DMS114 treated with DMSO at 0.1 percent for 48 hours (cell line): ENCODE results near the gene NCAPD3.

Experiments
- DNase-seq: peaks from one replicate; lab custom pipeline; 2025; ENCODE audit not compliant: unreplicated experiment; lab: John Stamatoyannopoulos, UW

The NCAPD3 gene

GRCh38 chr11:134252346-134253187, 28.8 kb upstream of the NCAPD3 start:
- peak; percentile 35 for DNase-seq

DNA sequence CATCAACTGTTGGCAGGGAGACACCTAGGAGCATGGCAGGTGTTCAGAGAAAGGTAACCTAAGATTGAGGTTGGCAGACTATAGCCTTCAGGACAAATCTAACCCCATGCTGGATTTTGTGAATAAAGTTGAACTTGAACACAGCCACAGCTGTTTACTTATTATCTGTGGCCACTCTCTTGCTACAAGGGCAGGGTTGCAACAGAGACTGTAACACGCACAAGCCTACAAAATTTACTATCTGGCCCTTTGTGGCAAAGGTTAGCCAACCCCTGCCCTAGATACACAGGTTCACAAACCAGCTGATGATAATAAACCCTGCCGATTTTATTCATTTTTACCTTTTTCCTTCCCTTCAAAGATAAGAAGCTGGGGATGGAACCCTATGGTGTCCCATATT, 26.9 kb upstream of the NCAPD3 start:
- no peak for DNase-seq

GRCh38 chr11:134250246-134250645, 26.5 kb upstream of the NCAPD3 start:
- no peak for DNase-seq

DNA sequence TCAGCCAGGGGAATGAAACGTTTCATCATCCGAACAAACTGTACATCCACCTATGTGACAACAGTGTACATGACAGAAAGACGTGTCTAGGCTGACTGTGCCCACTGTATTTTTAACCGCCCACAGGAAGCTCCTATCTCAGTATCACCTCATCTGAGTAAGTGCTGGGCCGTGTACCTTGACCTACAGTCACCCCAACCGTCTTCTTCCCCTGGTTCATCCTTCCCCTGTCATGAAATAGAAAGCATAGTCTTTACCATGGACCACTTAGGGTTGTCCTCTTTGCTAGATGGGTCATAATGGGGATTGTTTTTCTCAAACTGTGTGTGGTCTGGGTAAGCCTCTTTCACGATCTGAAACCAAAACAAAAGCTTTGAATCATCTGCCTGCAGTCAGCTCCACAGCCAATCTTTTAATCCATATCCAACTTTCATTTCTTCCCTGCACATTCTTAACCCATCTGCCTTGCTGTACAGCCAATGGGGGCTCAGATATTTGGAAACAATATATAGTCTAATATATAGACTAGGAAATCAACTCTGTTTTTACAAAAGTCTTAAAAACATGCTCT, 25.2 kb upstream of the NCAPD3 start:
- no peak for DNase-seq

DNA sequence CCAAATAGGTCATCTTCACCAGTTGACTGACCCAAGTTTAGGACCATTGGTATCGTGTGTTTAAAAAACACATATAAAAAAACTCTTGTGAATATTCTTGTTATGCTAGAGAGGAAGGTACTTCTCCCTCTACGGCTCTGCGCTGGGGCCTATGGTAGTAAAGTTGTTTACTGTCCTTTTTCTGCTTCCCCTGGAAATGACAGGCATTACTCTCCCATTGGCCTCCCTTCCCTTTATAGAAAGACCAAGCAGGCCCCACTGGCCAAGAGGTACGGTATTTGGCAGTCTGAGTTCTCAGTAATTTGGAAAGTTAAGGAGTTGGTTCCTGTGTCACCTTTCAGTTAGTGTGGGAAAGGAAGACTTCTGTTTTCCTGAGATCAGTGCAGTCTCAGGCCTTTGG, 22.9 kb upstream of the NCAPD3 start:
- DNase-seq, result no peak

DNA sequence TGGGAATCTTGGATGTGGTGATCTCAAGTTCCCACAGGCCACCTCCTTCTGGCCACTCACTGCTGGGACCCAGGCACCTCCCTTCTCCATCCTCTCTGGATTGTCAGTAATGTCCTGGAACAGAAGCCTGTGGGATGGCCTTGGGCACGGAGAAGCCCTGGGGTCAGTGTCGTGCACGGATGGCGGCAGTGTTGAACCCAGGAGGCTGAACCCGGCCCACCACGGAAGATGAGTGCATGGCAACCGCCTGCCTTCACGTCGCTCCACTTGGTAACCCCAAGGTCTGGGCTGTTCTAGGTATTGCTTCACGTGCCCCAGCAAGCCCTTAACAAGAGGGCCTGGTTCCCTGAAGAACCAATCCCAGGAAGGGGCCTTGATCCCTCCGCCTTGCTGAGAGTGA, 22.3 kb upstream of the NCAPD3 start:
- DNase-seq, result no peak

- no peak for DNase-seq
Observed at GRCh38 chr11:134245434-134245833, 21.7 kb upstream of the NCAPD3 start.

DNA sequence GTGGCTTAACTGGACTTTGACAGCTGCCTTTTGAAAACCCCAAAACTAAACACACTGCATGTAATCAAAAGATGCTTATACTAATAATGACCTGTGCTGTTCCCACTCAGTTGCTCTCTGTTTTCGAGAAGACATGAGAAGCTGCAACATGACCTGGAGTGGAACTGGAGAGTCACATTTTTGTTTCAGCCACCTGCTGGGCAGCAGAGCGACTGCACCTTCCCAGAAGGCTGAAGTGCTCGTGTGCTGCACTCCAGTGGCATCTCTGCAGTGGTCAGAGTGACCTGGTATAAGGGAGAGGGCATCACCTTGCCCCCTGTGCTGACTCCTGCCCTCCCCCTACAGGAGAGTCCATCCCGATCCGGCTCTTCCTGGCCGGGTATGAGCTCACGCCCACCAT, 20.8 kb upstream of the NCAPD3 start:
- DNase-seq, result no peak

- DNase-seq, result no peak
Observed at GRCh38 chr11:134243913-134244312, 20.1 kb upstream of the NCAPD3 start.

DNA sequence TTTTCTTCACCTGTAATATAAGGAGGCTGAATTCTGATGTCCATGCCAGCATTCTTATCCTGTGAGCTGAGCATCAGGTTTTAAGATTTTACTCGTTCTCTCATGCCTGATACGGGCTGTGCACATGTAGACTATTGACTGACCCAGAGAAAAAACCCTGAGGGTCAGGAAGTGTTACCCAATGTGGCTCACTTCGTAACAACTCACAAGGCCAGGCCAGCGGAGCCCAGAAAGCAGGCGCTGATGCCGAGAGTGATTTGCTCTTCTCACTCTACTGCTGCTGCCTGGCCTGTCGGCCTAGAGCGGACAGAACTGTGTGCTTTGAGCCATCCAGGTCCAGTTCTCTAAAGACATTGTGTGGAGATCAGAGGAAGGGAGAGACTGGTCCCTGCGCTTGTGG, 18.6 kb upstream of the NCAPD3 start:
- no peak for DNase-seq

- DNase-seq, result no peak
Observed at GRCh38 chr11:134240592-134240991, 16.8 kb upstream of the NCAPD3 start.

- no peak for DNase-seq
Observed at GRCh38 chr11:134238956-134239355, 15.2 kb upstream of the NCAPD3 start.

DNA sequence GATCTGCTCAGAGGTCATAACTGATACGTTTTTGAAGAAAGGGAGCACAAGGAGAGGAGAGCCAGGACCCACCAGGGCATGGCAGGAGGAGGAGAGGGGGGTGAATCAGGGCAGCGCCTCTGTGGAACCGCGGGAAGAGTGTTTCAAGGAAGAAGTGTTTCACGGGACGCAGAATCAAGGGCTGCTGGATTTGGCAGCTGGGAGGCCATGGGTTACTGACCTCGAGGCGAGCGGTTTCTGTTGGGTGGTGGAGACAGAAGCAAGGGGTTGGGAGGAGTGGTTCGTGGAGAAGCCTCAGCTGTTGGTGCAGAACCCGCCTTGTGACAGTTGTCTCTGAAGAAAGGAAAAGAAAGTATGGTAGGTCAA, 13.8 kb upstream of the NCAPD3 start:
- no peak for DNase-seq

DNA sequence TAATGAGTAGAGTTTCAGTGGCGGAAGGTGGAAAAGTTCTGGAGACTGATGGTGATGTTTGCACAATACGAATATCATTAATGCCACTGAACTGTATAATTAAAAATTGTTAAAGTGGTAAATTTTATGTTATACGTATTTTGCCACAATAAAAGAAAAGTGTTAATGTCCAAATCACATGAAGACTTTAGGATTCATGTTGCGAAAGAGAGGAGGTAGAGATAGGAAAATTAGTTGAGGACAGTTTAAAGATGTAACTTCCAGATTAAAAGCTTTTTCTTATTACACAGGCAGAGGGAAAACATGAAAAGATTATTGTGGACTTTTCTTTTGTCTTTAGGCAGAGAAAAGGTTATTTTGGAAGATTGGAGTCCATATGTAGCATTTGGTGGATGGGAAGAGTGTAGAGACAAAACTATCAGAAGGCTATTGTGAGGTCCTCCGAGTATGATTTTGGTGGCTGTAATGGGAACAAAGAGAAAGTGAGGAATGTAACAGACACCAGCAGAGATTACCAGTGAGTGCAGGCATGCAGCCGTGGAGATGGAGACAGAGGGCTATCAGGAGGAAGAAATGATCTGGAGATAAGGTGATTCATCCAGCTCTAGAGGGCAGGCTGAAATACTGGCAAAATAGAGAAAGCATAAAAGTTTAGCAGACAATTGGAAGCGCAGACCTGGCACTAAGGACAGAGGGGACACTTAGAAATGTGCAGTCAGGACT, 13.2 kb upstream of the NCAPD3 start:
- no peak for DNase-seq

DNA sequence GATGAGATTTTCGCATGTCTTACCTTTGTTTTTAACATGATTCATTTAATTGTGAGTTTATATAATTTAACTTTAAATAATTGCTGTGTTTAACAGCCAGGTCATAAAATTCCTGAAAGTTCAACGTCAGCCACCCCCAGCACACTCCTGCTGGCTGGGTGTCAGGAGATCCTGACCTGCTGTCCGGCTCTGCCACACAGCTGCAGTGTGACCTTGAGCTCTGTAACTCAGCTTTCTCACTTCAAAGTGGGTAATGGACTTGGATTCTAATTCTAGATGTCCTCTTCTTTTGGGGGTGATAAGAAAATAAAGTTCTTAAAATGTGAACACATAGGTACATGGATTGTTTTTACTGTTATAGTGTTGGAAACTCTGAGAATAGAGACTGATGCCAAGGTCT, 11.6 kb upstream of the NCAPD3 start:
- DNase-seq, result no peak

DNA sequence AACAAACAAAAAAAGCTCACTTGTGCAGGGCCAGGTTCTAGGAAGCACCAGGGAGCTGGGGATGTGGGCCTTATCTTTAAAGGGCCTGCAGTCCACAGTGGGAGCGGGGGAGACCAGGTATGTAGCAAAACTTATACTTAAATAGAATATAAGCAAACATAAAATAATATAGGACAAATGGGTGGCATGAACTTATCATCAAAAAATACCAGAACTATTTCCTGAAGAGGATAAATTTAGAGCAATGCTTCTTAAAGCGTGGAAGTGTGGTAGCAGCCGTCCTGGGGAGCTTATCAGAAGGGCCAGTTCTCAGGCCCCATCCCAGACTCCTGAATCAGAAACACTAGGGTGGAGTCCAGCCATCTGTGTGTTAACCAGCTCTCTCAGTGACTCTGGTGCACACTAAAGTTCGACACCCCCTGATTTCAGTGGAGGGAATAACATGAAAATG, 10.0 kb upstream of the NCAPD3 start:
- no peak for DNase-seq

DNA sequence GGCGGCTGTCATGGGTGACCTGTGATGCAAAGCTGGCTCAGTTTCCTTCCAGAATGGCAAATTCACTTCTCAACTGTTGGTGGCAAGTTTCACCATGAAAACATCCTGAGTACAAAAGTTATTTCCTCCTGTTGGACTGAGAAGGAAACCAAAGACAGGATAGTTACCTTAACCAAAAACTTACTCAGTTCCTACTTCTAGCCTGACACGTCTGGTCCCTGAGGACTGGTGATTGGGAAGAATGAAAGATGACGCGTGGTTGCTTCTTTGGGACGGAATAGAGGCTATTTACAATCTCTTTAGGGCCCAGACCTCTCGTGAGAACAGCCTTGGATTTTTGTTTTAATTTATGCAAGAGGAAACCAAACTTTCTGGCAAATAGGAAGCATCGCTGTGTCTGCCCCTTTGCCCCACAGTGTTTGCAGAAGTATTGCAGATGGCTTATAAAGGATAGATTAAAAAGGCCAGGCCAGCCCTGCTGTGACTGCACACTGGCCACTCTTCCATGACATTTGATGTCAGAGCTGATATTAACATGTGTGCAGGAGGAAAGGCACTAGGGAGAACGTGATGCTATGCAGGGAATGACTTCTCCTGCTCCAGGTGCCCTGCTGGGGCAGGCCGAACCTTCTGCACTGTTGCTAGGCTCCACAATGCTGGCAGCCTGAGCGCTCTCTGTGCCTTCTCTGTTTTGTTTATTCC, 8.3 kb upstream of the NCAPD3 start:
- DNase-seq, result no peak

GRCh38 chr11:134230339-134230738, 6.6 kb upstream of the NCAPD3 start:
- no peak for DNase-seq

DNA sequence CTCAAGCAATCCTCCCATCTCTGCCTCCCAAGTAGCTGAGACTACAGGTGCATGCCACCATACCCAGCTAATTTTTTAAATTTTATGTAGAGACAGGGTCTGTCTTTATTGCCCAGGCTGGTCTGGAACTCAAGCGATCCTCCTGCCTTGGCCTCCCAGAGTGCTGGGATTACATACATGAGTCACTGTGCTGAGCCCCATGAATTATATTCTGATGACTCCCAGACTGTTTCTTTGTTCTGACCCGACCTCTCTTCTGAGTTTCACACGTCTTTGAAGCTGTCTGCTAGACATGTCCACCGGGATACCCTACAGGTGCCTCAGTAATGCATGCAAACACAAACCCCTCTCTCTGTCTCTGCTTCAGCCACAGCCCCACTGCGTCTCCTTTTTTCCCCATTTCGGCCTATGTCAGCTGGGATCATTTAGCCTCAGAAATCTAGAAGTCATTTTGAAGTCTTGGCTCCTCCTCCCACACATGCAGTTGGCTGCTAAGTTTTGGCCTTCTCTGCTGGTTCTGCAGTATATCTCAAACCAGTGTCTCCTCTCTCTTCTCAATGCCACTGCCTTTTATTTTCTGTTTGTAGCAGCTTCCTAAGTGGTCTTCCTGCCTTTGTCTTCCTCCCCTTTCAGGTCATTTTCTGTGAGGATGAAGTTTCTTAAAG, 5.5 kb upstream of the NCAPD3 start:
- DNase-seq, result no peak

DNA sequence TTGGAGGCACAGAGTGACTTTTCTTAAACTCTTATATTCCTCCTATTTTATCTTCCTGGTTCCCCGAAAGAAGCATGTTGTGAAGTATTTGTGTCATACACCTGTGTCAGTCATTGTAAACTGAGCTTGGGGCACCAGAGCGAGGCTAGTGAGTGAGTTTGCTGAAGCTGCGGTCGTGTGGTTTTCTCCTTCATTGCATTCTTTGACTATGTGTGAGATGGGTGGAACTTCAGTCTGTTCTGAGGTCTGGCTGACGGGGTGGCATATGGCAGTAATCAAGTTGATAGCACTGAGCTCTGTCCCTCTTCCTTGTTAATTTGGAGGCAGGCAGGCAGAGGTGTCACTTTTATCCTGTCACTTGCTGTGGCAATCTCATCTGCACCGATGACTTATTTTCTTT, 4.9 kb upstream of the NCAPD3 start:
- no peak for DNase-seq

GRCh38 chr11:134226806-134227325, 3.1 kb upstream of the NCAPD3 start:
- DNase-seq, result no peak
